DMS53 (cell line): ENCODE measurements around the gene CD47.

Experiments used
- DNase-seq: peaks from one replicate; lab custom pipeline; 2025; lab: John Stamatoyannopoulos, UW

Gene CD47

GRCh38 chr3:108090701-108091497 lies at the start of gene CD47:
Gene CD47, minus strand, starts transcription at chr3:108091031. Its CDS starts 123 bp downstream, at chr3:108090908.
- DNase-seq: peak; percentile 90

GRCh38 chr3:108137460-108137814 lies 46.6 kb upstream of the CD47 start:
- no peak for DNase-seq

GRCh38 chr3:108136561-108137459 lies 46.0 kb upstream of the CD47 start:
- no peak for DNase-seq

GRCh38 chr3:108134555-108134880 lies 43.7 kb upstream of the CD47 start:
- DNase-seq: no peak

GRCh38 chr3:108133858-108134554 lies 43.2 kb upstream of the CD47 start:
- DNase-seq: no peak

- DNase-seq: no peak
These were observed 42.2 kb upstream of the CD47 start for GRCh38 chr3:108133048-108133369.

- DNase-seq: no peak
These were observed 40.8 kb upstream of the CD47 start for GRCh38 chr3:108131475-108132134.

- no peak for DNase-seq
These were observed 40.1 kb upstream of the CD47 start for GRCh38 chr3:108130701-108131474.

- DNase-seq: no peak
These were observed 39.4 kb upstream of the CD47 start for GRCh38 chr3:108130236-108130635.

GRCh38 chr3:108127301-108127988 lies 36.6 kb upstream of the CD47 start:
- DNase-seq: no peak

- DNase-seq: no peak
These were observed 35.5 kb upstream of the CD47 start for GRCh38 chr3:108126348-108126747.

GRCh38 chr3:108125550-108126071 lies 34.8 kb upstream of the CD47 start:
- DNase-seq: peak; percentile 77

GRCh38 chr3:108125153-108125543 lies 34.3 kb upstream of the CD47 start:
- no peak for DNase-seq

- DNase-seq: no peak
These were observed 33.7 kb upstream of the CD47 start for GRCh38 chr3:108124337-108125152.

GRCh38 chr3:108123326-108123725 lies 32.5 kb upstream of the CD47 start:
- DNase-seq: no peak

GRCh38 chr3:108122276-108122675 lies 31.4 kb upstream of the CD47 start:
- DNase-seq: no peak

- DNase-seq: no peak
These were observed 28.7 kb upstream of the CD47 start for GRCh38 chr3:108119398-108120104.

- no peak for DNase-seq
These were observed 27.4 kb upstream of the CD47 start for GRCh38 chr3:108118038-108118768.
